Left forelimb (tissue), 1 donor: ENCODE data around the gene ZFAND3.

Experiments
- DNase-seq: peaks from one replicate; pipeline ENCODE4 v3.0.0-alpha.2; 2018; ENCODE audit warnings: low spot score

ZFAND3 gene, protein sequence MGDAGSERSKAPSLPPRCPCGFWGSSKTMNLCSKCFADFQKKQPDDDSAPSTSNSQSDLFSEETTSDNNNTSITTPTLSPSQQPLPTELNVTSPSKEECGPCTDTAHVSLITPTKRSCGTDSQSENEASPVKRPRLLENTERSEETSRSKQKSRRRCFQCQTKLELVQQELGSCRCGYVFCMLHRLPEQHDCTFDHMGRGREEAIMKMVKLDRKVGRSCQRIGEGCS

DNA sequence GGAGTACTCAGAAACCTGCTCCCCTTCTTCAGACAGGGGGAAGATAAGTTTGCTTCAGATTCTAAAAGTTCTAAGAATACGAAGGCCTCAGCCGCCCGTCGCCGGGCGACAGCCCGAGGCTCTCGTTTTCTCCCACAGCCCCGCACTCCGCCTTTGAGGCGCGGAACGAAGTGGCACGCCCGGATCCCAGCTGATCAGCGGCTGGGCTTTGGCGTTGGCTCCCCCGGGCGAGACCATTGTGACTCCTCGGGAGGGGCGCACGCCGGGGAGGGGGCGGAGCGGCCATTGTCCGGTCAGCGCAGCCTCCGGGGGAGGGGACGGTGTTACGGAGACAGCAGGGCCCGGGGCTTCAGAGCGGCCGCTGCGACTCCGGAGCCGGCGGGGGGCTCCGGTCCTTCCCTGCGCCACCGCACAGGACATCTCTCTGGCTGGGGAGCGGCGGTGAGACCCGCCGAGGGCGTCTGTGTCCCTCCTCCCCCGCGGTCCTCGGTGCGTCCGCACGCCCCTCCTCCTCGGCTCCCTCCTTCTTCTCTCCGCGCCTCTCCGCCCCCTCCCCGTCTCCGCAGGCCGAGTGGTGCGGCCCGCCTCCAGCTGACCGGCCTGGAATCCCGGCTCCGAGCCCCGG lies at the start of gene ZFAND3:
Gene ZFAND3 (plus strand): TSS at position 551 of the 625 bp plus-strand sequence. CDS start 219 bp downstream, outside the sequence.
- DNase-seq: peak; percentile 100

DNA sequence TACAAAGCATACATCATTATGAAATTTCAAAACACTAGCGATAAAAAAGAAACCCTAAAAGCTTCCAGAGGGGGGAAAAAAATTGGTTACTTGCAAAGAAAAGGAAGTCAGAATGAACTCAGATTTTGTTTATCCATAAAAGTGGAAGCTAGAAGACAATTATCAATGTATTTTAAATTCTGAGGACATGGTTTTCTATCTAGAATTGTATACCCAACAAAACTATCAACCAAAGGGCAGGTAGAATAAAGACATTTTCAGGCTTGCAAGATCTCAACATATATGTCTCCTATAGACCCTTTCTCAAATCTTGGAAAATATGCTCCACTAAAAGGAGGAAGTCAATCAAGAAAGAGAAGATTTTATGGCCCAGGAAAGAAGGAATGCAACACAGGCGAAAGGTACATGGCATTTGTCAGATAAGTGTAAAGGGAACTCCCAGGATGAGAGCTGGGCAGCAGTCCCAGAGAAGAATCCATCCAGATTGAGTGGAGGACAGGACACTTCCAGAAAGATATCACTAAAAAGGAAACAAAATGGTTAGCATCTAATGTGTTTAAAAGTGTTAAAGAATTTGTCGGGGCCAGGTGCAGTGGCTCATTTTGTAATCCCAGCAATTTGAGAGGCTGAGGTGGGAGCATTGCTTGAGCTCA lies 45.4 kb upstream of the ZFAND3 start:
- DNase-seq: no peak

DNA sequence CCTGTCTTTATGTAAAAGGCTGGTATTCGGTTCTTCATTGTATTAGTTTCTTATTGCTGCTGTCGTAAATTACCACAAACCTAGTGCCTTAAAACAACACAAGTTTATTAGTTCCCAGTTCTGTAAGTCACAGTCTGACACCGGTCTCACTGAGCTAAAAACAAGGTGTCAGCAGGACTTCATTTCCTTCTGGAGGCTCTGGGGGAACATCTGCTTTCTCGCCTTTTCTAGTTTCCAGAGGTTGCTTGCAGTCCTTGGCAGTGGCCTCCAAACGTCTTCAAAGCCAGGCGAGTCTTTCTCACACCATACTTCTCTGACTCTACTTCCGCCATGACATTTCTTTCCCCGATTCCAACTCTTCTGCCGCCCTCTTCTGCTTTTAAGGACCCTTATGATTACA lies 43.0 kb upstream of the ZFAND3 start:
- no peak for DNase-seq

DNA sequence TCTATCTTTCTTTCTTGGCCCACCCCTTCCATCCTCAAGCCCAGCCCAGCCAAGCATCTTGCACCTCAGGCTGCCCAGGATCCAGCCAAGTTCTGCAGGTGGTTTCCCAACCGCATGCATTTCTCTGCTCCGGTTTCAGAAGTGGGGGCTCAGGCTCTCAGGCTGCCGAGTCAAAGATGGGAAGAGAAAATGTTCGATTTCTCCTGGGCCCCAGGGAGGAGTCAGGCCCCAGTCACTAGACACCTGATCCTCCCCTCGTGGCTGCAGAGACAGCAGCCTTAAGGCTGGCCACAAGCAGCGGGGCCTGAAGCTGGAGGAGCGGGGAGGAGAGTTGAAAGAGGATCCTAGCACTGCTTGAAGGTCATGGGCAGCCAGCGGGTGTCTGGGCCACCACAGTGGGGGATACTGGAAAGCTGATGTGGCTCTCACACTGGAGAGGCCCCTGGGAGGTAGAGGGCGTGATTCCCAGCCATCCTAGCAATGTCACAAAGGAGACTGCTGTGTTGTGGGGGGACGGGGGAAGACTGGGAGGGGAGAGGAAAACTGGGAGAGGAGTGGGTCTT lies 42.2 kb upstream of the ZFAND3 start:
- DNase-seq: no peak

DNA sequence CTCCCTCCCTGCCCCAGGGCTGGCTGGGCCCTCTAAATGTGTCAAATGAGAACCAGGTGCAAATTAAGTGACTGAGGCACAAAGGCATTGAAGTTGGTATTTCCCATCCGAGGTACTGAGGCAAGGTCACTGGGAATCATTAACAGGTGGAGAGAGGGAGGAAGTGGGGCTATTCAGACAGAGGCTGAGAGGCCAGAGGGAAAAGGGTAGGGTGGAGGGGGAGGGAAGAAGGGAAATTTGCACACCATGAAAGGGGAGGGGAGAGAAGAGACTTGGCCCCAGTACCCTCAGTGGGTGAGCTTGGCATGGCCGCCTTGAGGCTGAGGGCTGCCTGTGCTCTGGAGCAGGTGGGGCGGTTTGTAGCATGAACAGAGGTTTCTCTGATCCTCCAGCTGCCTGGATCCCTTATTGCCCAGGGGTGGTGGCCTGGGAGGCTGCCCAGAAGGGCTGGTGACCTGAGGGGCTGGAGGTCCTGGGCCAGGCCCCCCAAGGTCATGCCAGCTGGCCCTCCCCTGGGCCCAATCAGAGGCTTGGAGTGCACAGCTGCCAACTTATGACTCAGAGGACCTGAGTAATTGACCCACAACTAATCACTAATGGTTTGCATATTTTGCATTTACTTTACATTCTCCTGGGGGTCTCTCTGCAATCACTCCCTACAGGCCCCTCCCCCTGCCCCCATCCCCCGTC lies 40.3 kb upstream of the ZFAND3 start:
- no peak for DNase-seq

DNA sequence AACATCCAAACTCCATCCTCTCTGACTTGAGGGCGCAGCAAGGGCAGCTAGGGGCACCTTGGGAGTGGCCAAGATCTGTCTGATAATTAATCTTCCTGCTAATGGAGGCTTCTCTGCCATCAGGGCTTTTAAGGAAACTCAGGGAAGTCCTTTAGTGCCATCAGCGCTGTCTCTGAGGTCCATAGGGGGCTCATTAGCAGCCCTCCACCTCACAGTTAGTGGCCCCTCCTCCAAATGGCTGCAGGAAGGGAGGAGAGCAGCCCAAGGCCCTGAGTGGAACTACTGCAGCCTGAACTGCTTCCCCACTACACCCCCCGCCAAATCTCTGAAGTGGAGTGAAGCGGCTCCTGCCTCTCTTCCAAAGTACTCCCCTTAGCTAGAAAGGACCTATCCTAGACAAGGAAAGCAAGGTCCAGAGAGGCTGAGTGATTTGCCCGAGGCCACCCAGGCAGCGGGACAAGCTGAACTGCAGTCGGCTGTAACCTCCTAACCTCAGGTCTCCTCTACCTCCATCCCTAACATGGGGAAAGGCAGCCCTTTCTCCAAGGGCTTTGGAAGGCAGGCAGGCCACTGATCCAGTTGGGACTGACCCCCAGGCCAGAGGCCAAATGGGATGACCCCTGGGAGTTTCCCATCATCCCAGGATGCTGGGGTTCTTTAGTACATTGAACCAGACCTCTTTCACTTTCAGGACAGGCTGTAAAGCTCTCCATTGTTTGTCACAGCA lies 39.5 kb upstream of the ZFAND3 start:
- DNase-seq: no peak

DNA sequence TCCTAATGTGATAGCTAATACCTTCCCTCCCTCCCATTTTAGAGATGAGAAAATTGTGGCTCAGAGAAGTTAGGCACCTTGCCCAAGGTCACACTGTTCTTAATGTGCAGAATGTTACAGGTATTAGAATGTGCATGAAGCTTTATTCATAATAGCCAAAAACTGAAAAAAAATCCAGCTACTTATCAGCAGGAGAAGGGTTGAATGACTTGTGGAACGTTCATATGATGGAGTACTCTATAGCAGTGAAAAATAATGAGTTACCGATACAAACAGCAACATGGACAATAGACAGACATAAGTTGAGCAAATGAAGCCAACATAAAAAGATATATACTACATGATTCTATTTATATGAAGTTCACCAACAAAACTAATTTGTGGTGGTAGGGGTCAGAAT lies 37.7 kb upstream of the ZFAND3 start:
- DNase-seq: no peak

DNA sequence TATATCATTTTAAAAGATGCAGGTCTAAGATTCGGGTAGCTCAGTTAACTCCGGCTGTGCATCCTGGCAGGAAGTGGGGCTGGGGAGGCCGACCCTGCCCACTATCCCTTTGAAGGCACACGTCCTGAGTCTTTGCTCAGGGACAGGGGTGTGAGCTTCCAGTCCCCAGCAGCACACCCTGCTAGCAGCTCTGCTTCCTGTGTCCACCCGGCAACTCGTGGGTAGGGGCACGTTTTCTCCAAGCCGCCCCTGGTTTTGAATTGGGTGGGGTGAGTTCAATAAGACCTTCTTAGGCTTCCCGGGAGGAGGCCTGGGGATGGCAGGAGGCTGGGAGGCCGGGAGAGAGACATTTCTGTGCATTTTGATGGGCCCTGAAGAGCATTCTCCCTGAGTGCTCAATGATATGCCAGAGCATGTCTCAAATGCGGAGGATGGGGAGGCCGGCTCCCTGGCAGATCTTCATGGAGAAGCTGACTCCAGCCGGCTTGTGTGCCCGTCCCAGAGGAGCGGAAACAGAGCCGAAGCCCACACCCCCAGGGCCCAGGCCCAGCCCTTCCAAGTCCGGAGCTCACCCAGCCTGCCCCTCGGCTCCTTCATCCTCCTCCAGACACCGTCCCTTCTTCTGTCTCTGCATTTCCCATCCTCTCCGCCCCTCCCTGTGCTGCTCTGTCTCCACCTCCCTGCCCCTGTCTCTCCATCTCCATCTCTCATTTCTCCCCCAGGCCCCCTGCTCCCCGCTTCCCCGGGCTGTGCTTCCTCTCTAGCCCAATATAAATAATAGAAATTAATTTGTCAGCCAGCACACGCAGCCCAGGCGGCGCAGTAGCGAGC lies 36.3 kb upstream of the ZFAND3 start:
- peak; percentile 71 for DNase-seq

DNA sequence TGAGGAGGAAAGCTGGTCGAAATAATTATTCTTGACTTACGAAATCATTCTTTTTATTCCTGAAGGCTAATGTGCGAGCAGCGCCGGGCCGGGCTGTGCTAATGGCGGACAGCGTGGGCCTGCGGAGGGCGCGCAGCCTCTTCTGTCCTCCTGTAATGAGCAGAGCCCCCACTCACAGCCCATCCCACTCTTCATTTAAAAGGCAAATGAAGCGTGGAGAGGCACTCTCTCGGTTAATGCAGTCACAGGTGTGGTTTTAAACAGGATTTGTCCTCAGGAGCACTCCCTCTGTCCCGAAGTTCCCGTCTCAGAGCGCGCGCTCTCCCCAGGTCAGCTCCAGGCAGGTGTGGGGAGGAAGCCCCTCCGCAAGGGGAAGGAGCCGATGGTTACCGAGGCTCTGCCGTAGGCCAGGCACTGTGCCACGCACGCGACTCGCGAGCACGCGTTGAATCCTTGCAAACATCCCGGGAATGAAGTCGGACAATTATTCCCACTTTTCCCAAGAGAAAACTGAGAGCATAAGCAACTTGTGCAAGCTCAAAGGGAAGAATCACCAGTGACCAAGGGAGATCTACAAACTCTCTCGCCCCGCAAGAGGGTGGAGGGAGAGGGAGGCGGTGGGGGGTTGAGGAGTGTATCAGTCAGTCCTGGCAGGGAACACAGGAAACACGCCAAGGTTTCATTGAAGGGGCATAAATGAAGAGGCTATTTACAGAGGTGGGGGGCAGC lies 35.5 kb upstream of the ZFAND3 start:
- no peak for DNase-seq

DNA sequence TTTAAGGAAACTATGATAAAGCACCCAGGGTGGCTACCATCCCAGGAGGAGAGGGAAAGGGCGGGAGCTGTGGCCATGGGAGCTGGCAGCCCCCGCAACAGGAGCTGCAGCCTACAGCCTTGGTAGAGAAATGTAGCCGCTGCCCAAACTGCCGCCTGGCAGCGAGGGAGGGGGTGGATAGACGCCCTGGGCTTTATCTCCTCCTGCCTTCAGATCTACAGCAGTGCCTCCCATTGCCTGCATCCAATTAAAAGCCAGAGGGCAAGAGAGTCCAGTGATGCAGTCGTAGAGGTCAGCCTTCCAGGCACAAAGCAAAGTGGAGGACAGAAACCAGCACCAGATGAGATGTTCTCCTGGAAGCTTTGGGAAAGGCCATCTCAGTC lies 35.0 kb upstream of the ZFAND3 start:
- no peak for DNase-seq

DNA sequence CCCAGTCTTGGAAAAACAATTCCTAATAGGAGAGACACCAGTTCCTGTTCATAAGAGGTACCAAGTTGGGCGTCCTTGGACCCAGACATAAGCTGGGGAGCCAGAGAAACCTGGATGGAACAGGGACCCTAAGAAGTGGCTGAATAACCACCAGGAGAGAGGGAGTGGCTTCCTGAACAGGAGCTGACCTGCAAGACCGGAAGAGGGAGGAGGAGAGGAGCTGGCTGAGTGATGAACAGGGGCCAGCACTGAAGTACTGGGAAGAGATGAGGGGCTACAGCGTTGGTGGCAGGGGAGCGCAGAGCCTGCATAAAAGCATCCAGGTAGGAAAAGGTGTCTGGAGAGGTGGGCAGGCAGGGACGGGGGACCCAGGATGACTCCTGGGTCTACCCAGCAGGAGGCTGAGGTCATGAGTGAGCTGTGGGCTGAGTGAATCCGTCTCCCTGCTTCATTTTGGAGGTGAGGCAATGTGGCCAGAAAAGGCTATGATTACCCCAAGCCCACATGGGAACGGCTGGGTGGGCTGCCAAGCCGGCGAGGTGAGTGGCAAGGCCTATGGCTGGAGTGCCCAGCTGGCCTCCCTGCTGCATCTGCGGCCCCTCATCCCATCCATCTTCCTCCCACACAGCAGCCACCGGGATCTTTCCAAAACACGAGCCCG lies 34.4 kb upstream of the ZFAND3 start:
- no peak for DNase-seq

DNA sequence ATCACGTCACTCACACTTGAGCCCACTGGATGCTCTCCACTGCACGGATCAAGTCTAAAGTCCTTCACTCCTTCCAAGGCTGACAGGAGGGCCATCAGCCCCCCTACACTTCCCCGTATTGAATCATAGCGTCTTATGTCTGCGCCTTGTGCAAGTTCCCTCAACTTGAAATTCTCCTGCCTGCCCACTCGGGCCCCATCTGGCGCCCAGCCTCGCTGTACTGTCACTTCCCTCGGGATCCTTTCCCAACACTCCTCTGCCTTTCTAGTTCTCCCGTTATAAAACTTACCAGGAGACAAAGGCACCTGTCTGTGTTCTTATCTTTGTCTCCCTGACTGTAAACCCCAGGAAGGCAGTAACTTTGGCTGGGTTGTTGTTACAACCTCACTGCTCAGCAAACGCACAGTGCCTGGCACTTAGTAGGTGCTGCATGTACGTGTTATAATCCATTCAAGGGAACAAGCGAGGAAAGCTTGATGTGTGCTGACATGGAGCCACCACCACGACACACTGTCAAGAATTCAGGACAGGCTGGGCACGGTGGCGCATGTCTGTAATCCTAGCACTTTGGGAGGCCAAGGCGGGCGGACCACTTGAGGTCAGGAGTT lies 33.8 kb upstream of the ZFAND3 start:
- DNase-seq: no peak

DNA sequence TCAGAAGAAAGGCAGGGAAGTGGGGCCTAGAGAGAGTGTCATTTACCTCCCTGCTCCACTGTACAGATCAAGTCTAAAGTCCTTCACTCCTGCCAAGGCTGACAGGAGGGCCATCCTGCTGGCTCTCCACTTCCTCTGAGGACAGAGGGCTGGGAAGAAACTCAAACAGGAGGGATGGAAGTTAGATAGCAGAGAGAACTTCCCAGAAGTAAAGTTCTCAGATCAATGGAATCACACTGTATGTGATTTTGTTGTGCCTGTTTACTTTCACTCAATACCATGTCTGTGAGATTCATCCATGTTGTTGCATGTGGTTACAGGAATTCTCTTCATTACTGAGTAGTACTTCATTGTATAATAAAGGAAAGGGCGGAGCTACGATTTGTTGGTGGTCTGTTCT lies 32.3 kb upstream of the ZFAND3 start:
- no peak for DNase-seq

DNA sequence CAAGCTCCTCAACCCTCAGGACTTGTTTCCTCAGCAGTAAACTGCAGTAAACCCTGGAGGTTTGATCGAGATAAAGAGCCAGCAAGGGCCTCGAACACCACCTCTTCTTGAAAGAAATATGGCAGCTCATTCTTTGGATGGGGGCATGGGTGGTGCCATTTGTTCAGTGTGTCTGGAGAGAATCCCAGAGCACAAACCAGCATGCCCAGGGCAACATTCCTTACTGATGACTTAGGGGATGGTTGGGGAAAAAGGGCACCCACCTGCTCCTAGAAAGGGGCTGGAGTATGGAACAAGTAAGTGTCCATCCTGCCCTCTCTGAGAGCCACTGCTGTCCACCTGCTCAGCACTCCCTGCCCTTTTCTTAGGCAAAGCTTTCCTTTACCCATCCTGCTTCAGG lies 31.3 kb upstream of the ZFAND3 start:
- DNase-seq: no peak

DNA sequence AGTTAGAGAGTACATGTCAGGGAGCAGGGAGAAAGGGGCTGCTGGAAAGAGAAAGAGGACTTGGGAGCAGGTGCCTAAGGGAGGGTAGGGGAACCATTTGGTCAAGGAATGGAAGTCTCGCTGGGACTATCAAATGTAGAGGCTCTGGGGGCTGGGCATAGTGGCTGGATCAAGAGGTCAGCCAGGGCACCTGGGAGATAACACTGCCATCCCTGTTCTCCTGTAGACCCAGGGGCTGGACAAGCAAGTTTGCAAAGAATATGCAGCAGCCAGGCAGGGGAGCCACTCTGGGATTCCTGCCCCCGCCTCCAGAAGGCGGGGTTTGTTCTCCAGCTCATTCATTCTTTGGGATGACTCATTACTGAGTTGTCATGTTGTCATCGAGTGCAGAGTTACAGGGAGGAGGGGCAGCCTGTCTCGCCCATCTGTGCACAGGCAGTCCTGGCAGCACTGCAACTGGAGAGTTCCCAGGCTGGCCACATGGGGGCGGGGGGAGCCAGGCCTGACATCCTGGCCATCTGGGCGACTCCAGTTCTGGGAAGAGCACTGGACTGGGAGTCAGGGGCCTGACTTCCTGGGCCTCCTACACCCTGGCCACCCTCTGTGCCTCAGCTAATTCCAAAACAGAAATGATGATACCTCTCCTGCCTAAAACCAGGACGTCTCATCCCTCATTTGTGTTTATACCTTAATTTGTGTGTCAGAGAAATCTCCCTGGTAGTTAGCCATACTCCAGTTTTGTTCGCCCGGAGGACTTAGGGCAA lies 28.2 kb upstream of the ZFAND3 start:
- DNase-seq: peak; percentile 91

DNA sequence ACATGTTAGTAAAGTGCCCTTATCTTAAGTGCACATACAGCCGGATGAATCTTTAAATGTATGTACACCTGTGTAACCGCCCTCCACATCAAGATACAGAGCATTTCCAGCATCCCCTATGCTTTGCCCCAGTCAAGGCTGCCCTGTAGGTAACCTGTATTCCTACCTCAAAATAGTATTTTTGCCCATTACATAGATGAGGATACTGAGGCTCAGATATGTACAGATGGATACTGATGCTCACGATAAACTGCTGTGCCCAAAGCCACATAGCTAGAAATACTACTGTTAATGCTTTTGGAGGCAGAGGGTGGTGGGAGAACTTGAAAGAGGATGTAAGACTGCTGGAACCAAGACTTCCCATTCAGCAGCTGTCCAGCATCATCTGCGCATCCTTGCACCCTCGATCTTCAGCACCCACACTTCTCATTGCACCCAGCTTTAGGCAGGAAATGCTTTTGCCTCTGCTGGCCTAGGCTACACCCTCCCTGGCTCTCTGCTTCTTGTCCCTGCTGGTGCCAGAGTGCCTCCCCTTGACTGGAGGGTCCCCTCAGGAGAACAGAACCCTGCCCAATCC lies 27.0 kb upstream of the ZFAND3 start:
- DNase-seq: no peak

DNA sequence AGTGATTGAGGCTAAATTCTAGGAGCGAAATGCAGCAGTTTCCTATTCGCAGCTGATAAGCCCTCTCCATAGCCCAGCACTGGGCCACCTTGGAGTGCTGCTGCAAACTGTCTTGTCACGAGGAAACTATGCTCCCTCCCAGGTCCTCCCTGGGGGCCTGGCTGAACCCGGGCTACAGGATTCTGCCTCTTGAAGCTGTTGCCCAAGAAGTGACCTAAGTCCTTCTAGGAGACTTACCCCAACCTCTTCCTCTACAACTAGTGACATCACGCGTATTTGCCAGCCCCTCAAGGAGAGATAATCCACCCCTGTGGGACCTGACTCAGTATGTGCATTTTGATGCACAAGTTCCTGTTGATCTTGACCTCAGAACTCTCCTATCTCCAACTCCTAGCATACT lies 26.5 kb upstream of the ZFAND3 start:
- no peak for DNase-seq

DNA sequence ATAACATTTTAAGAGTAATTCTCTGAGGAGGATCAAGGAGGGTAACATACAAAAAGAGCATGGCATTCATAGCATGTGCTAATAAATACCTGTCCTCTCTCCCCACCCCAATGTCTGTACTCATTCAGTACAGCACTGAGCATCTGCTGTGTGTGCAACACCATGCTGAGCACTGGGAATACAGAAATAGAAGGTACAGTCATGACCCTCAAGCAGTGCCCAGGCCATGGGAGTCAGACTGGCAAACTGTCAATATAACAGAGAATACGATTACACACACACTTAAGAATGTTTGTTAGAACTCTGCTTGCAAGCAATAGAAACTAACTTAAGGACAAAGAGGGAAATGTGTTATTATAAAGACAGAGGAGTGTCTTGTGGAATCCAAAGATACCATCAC lies 24.7 kb upstream of the ZFAND3 start:
- no peak for DNase-seq
